Measurements from ENCODE around the gene ZNF324. TPM values are rescaled to one million over a fixed set of nuclear protein-coding genes. Genes with fewer than 3 reads are reported as not detected.

ZNF324 gene
- polyA plus RNA-seq (2012; ENCODE audit: insufficient read depth, insufficient read length, low read depth): 15.0 TPM

- no peak for TF ChIP-seq CTCF (IDR thresholded peaks at IDR 0.05; ENCODE audit: low read depth, low read length)
- H3K27me3 ChIP-seq: no peaks in the 10 kb centered on the region
- peak; percentile 99 for DNase-seq
- no peaks in the 10 kb centered on the region for H3K4me1 ChIP-seq
- peaks cover 14% of the 10 kb centered on the region for H3K36me3 ChIP-seq
- H3K9me3 ChIP-seq: no peaks in the 10 kb centered on the region
- H3K4me3 ChIP-seq (ENCODE audit: low read depth, low read length): peak within 1 kb of the TSS; percentile 85
Measured at GRCh38 chr19:58466760-58467589, at the start of gene ZNF324. Gene ZNF324, plus strand, starts transcription at chr19:58467080. Its CDS starts 2,106 bp downstream, at chr19:58469186.

GRCh38 chr19:58428617-58429016 lies 38.3 kb upstream of the ZNF324 start:
- TF ChIP-seq CTCF (IDR thresholded peaks at IDR 0.05; ENCODE audit: low read depth, low read length): no peak
- Histone ChIP-seq H3K9me3 (peaks cover 10% of the 10 kb centered on the region), H3K4me3 (ENCODE audit: low read depth, low read length) (no peak overlapping the region), H3K4me1 (no peaks in the 10 kb centered on the region), H3K27me3 (no peaks in the 10 kb centered on the region), H3K36me3 (peaks cover 29% of the 10 kb centered on the region)
- no peak for DNase-seq

GRCh38 chr19:58429745-58430144 lies 37.1 kb upstream of the ZNF324 start:
- TF ChIP-seq CTCF (IDR thresholded peaks at IDR 0.05; ENCODE audit: low read depth, low read length): no peak
- peaks cover 16% of the 10 kb centered on the region for H3K9me3 ChIP-seq
- peaks cover 40% of the 10 kb centered on the region for H3K36me3 ChIP-seq
- no peak overlapping the region for H3K4me3 ChIP-seq (ENCODE audit: low read depth, low read length)
- no peaks in the 10 kb centered on the region for H3K4me1 ChIP-seq
- no peaks in the 10 kb centered on the region for H3K27me3 ChIP-seq
- DNase-seq: no peak

GRCh38 chr19:58434217-58434616 lies 32.7 kb upstream of the ZNF324 start:
- H3K9me3 ChIP-seq: peaks cover 16% of the 10 kb centered on the region
- no peak for DNase-seq
- peaks cover 60% of the 10 kb centered on the region for H3K36me3 ChIP-seq

GRCh38 chr19:58439576-58440554 lies 27.0 kb upstream of the ZNF324 start, which contains the start of gene ZNF132:
Gene ZNF132, minus strand, starts transcription at chr19:58440153. Its CDS starts 332 bp downstream, at chr19:58439821.
- H3K4me3 ChIP-seq (ENCODE audit: low read depth, low read length): peak within 1 kb of the TSS; percentile 84
- peaks cover 18% of the 10 kb centered on the region for H3K36me3 ChIP-seq
- no peaks in the 10 kb centered on the region for H3K4me1 ChIP-seq
- no peaks in the 10 kb centered on the region for H3K27me3 ChIP-seq
- no peak for TF ChIP-seq CTCF (IDR thresholded peaks at IDR 0.05; ENCODE audit: low read depth, low read length)
- peaks cover 6% of the 10 kb centered on the region for H3K9me3 ChIP-seq
- peak; percentile 97 for DNase-seq

More at GRCh38 chr19:58434217-58434616, 32.7 kb upstream of the ZNF324 start:
- Histone ChIP-seq H3K4me3 (ENCODE audit: low read depth, low read length) (no peak overlapping the region), H3K4me1 (no peaks in the 10 kb centered on the region), H3K27me3 (no peaks in the 10 kb centered on the region)
- TF ChIP-seq CTCF (IDR thresholded peaks at IDR 0.05; ENCODE audit: low read depth, low read length): no peak
